Prostate gland (tissue), 2 donors: ENCODE measurements around the gene ASB16.

Experiments used
- POLR2A ChIP-seq: fragments of 450-650 bp; IDR thresholded peaks from one replicate; pipeline ENCODE4 v1.6.1; 2016; ENCODE audit warnings: antibody characterized with exemption, mild to moderate bottlenecking
- POLR2AphosphoS5 ChIP-seq: sonication (generic); formaldehyde crosslinking; IDR thresholded peaks from one replicate; pipeline ENCODE4 v1.6.1; 2017; ENCODE audit warnings: antibody characterized with exemption
- TF ChIP-seq, protein P1 (sequence below), 4 experiments: fragments of 200-600 bp in 2 of 4; fragments of 450-650 bp in 2 of 4; sonication (generic) in 2 of 4; IDR thresholded peaks; 1 replicate in 3 of 4; 2 replicates in 1 of 4; pipeline ENCODE4 v1.5.1; 2016 to 2019; ENCODE audit warnings: antibody characterized with exemption in 4 of 4, mild to moderate bottlenecking in 2 of 4, moderate library complexity in 2 of 4

DNA sequence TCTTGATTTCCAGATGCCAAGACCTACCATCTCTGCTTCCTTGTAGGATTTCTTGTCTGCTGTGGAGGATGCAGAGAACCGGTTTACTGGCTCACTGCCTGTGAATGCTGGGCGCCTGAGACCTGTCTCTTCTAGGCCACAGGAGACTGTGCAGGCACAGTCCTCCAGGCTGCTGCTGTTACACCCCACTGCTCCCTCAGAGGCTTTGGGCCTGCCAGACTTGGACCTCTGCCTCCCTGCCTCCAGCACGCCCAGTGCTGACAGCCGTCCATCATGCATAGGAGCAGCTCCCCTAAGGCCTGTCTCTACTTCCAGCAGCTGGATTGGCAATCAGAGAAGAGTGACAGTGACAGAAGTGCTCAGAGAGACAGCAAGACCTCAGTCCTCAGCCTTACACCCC is 22.7 kb upstream of the ASB16 start:
- TF ChIP-seq, protein P1, sequence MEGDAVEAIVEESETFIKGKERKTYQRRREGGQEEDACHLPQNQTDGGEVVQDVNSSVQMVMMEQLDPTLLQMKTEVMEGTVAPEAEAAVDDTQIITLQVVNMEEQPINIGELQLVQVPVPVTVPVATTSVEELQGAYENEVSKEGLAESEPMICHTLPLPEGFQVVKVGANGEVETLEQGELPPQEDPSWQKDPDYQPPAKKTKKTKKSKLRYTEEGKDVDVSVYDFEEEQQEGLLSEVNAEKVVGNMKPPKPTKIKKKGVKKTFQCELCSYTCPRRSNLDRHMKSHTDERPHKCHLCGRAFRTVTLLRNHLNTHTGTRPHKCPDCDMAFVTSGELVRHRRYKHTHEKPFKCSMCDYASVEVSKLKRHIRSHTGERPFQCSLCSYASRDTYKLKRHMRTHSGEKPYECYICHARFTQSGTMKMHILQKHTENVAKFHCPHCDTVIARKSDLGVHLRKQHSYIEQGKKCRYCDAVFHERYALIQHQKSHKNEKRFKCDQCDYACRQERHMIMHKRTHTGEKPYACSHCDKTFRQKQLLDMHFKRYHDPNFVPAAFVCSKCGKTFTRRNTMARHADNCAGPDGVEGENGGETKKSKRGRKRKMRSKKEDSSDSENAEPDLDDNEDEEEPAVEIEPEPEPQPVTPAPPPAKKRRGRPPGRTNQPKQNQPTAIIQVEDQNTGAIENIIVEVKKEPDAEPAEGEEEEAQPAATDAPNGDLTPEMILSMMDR (IDR thresholded peaks at IDR 0.05), result no peak
- TF ChIP-seq POLR2A (no peak), POLR2AphosphoS5 (no peak)
